ENCODE measurements around the gene UCK1.

DNA sequence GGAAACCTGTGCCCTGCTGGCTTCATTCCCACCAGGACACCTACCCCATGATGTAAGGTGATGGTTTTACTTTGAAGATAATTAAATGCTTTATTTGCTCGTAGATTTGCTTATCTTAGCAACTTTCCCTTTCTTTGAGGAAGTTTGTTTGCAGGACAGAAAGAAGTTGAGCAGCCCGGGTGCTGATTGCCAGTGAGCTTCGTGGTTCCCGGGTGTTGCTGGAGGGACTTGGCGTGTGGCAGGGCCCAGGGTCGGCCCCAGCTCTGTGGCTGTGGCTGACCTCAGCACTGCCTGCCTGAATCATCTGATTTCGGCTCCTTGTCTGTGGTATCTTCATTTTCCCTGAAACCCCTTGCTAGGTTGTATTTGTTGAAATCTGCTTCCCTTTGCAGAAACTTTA, 19.6 kb downstream of the UCK1 start:
- TF ChIP-seq EZH2phosphoT487 (IDR thresholded peaks at IDR 0.05; ENCODE audit: low read length), result no peak
- TF ChIP-seq, protein P1, sequence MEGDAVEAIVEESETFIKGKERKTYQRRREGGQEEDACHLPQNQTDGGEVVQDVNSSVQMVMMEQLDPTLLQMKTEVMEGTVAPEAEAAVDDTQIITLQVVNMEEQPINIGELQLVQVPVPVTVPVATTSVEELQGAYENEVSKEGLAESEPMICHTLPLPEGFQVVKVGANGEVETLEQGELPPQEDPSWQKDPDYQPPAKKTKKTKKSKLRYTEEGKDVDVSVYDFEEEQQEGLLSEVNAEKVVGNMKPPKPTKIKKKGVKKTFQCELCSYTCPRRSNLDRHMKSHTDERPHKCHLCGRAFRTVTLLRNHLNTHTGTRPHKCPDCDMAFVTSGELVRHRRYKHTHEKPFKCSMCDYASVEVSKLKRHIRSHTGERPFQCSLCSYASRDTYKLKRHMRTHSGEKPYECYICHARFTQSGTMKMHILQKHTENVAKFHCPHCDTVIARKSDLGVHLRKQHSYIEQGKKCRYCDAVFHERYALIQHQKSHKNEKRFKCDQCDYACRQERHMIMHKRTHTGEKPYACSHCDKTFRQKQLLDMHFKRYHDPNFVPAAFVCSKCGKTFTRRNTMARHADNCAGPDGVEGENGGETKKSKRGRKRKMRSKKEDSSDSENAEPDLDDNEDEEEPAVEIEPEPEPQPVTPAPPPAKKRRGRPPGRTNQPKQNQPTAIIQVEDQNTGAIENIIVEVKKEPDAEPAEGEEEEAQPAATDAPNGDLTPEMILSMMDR (IDR thresholded peaks at IDR 0.05; ENCODE audit: low read length), result no peak

Measured in MM.1S (cell line).